ENCODE data around the gene GALNT16.
A peak's percentile ranks its signal among the peaks of the same experiment; 100 is the strongest.

Gene GALNT16

GRCh38 chr14:69288011-69288771 lies 28.2 kb downstream of the GALNT16 start:
- peak; percentile 35 for TF ChIP-seq RAD21 (IDR thresholded peaks at IDR 0.05; ENCODE audit: low read depth)
- TF ChIP-seq NFIC (IDR thresholded peaks at IDR 0.05), result no peak

GRCh38 chr14:69288956-69289705 lies 29.2 kb downstream of the GALNT16 start:
- TF ChIP-seq NFIC (IDR thresholded peaks at IDR 0.05) (no peak), RAD21 (IDR thresholded peaks at IDR 0.05; ENCODE audit: low read depth) (no peak), ZBTB7A (IDR thresholded peaks at IDR 0.05; ENCODE audit: low read depth) (no peak), TAF1 (IDR thresholded peaks at IDR 0.05; ENCODE audit: low read depth) (no peak), TCF12 (IDR thresholded peaks at IDR 0.05; ENCODE audit: low read depth) (no peak), FOXM1 (IDR thresholded peaks at IDR 0.05; ENCODE audit: borderline replicate concordance, low read depth) (no peak), YY1 (IDR thresholded peaks at IDR 0.05; ENCODE audit: low read depth) (no peak), MAX (IDR thresholded peaks at IDR 0.05) (no peak), CEBPB (IDR thresholded peaks at IDR 0.05) (no peak), EP300 (IDR thresholded peaks at IDR 0.05; ENCODE audit: borderline replicate concordance) (no peak), TEAD4 (IDR thresholded peaks at IDR 0.05) (no peak), CREB1 (IDR thresholded peaks at IDR 0.05; ENCODE audit: low read depth) (no peak), REST (IDR thresholded peaks at IDR 0.05; ENCODE audit: low read depth) (no peak), EGR1 (IDR thresholded peaks at IDR 0.05) (no peak), USF1 (IDR thresholded peaks at IDR 0.05) (no peak)

GRCh38 chr14:69289811-69290520 lies 30.0 kb downstream of the GALNT16 start:
- TF ChIP-seq TAF1 (IDR thresholded peaks at IDR 0.05; ENCODE audit: low read depth) (no peak), MAX (IDR thresholded peaks at IDR 0.05) (no peak), REST (IDR thresholded peaks at IDR 0.05; ENCODE audit: low read depth) (no peak), EP300 (IDR thresholded peaks at IDR 0.05; ENCODE audit: borderline replicate concordance) (no peak), YY1 (IDR thresholded peaks at IDR 0.05; ENCODE audit: low read depth) (no peak), EGR1 (IDR thresholded peaks at IDR 0.05) (no peak), TEAD4 (IDR thresholded peaks at IDR 0.05) (no peak), RAD21 (IDR thresholded peaks at IDR 0.05; ENCODE audit: low read depth) (no peak), CREB1 (IDR thresholded peaks at IDR 0.05; ENCODE audit: low read depth) (no peak), FOXM1 (IDR thresholded peaks at IDR 0.05; ENCODE audit: borderline replicate concordance, low read depth) (no peak), USF1 (IDR thresholded peaks at IDR 0.05) (no peak), ZBTB7A (IDR thresholded peaks at IDR 0.05; ENCODE audit: low read depth) (no peak), NFIC (IDR thresholded peaks at IDR 0.05) (no peak)

GRCh38 chr14:69291396-69291795 lies 31.4 kb downstream of the GALNT16 start:
- no peak for TF ChIP-seq ZBTB7A (IDR thresholded peaks at IDR 0.05; ENCODE audit: low read depth)
- no peak for TF ChIP-seq CREB1 (IDR thresholded peaks at IDR 0.05; ENCODE audit: low read depth)
- no peak for TF ChIP-seq YY1 (IDR thresholded peaks at IDR 0.05; ENCODE audit: low read depth)
- TF ChIP-seq MAX (IDR thresholded peaks at IDR 0.05), result no peak
- TF ChIP-seq CEBPB (IDR thresholded peaks at IDR 0.05), result no peak
- no peak for TF ChIP-seq RAD21 (IDR thresholded peaks at IDR 0.05; ENCODE audit: low read depth)
- TF ChIP-seq EP300 (IDR thresholded peaks at IDR 0.05; ENCODE audit: borderline replicate concordance), result no peak
- no peak for TF ChIP-seq REST (IDR thresholded peaks at IDR 0.05; ENCODE audit: low read depth)
- no peak for TF ChIP-seq USF1 (IDR thresholded peaks at IDR 0.05)
- TF ChIP-seq EGR1 (IDR thresholded peaks at IDR 0.05), result no peak
- no peak for TF ChIP-seq TAF1 (IDR thresholded peaks at IDR 0.05; ENCODE audit: low read depth)
- no peak for TF ChIP-seq TCF12 (IDR thresholded peaks at IDR 0.05; ENCODE audit: low read depth)
- TF ChIP-seq FOXM1 (IDR thresholded peaks at IDR 0.05; ENCODE audit: borderline replicate concordance, low read depth), result no peak

Data from Ishikawa (cell line).